Neutrophil (primary cell): ENCODE data around the gene NPLOC4.

Experiments
- H3K27ac ChIP-seq: fragments of 200-600 bp; sonication (generic); 2 replicates; pipeline ENCODE4 v1.5.1; 2016; ENCODE audit warnings: mild to moderate bottlenecking, moderate library complexity
- H3K27me3 ChIP-seq: fragments of 200-600 bp; sonication (generic); 2 replicates; pipeline ENCODE4 v1.6.0; 2016; ENCODE audit warnings: mild to moderate bottlenecking
- H3K36me3 ChIP-seq: fragments of 200-600 bp; sonication (generic); 2 replicates; pipeline ENCODE4 v1.5.1; 2017
- H3K4me1 ChIP-seq, 2 experiments: fragments of 200-600 bp in 1 of 2; sonication (generic) in 1 of 2; 1 replicate in 1 of 2; 2 replicates in 1 of 2; pipeline versions ENCODE4 v1.5.1 to v1.6.1; 2013 to 2016; ENCODE audit warnings: low read depth in 1 of 2, low read length in 1 of 2, mild to moderate bottlenecking in 1 of 2, moderate library complexity in 1 of 2; ENCODE audit not compliant: control insufficient read depth in 1 of 2, insufficient read depth in 1 of 2
- H3K4me3 ChIP-seq, 2 experiments: fragments of 200-600 bp in 1 of 2; sonication (generic) in 1 of 2; 1 replicate in 1 of 2; 2 replicates in 1 of 2; pipeline ENCODE4 v1.5.1; 2013 to 2016; ENCODE audit warnings: low read depth in 1 of 2, low read length in 1 of 2, mild to moderate bottlenecking in 1 of 2, moderate library complexity in 1 of 2
- H3K9me3 ChIP-seq: fragments of 200-600 bp; sonication (generic); 2 replicates; pipeline ENCODE4 v1.5.1; 2016
- TF ChIP-seq, protein P1 (sequence below): fragments of 200-600 bp; sonication (generic); IDR thresholded peaks from 2 replicates; pipeline ENCODE4 v1.5.1; 2016; ENCODE audit warnings: antibody characterized with exemption

Gene NPLOC4

DNA sequence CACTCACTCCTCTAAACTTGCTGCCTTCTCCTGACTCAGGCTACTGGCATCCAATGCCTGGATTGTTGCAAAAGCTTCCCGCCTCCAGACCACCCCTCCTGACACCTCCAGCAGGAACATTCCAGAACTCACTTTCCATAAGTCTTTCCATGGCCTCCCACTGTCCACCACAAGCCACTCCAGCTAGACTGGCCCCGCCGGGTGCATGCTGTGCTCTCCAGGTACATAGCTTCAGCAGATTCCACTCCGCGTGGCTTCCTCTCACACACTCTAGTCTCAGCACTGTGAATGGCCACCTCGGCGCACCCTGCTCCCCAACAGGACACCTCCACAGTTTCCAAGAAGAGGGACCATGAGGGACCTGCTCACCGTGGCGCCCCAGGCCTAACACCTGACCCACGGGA lies 58.9 kb downstream of the NPLOC4 start:
- Histone ChIP-seq H3K4me1 (peaks cover 18 to 21% of the 10 kb centered on the region in 2 experiments), H3K36me3 (peaks cover 68% of the 10 kb centered on the region), H3K9me3 (no peaks in the 10 kb centered on the region), H3K27me3 (no peaks in the 10 kb centered on the region), H3K27ac (peak overlapping the region; percentile 78), H3K4me3 (no peak overlapping the region)
- TF ChIP-seq, protein P1, sequence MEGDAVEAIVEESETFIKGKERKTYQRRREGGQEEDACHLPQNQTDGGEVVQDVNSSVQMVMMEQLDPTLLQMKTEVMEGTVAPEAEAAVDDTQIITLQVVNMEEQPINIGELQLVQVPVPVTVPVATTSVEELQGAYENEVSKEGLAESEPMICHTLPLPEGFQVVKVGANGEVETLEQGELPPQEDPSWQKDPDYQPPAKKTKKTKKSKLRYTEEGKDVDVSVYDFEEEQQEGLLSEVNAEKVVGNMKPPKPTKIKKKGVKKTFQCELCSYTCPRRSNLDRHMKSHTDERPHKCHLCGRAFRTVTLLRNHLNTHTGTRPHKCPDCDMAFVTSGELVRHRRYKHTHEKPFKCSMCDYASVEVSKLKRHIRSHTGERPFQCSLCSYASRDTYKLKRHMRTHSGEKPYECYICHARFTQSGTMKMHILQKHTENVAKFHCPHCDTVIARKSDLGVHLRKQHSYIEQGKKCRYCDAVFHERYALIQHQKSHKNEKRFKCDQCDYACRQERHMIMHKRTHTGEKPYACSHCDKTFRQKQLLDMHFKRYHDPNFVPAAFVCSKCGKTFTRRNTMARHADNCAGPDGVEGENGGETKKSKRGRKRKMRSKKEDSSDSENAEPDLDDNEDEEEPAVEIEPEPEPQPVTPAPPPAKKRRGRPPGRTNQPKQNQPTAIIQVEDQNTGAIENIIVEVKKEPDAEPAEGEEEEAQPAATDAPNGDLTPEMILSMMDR: no peak

GRCh38 chr17:81577278-81578000 lies 59.5 kb downstream of the NPLOC4 start:
- Histone ChIP-seq H3K4me1 (peaks cover 18 to 21% of the 10 kb centered on the region in 2 experiments), H3K27me3 (no peaks in the 10 kb centered on the region), H3K36me3 (peaks cover 65% of the 10 kb centered on the region), H3K27ac (peak overlapping the region; percentile 78), H3K9me3 (no peaks in the 10 kb centered on the region), H3K4me3 (peak overlapping the region in 1 of 2 experiments; percentile 12)
- TF ChIP-seq, protein P1: no peak

GRCh38 chr17:81576621-81577277 lies 60.2 kb downstream of the NPLOC4 start:
- H3K36me3 ChIP-seq: peaks cover 65% of the 10 kb centered on the region
- peak overlapping the region in 1 of 2 experiments; percentile 12 for H3K4me3 ChIP-seq
- H3K9me3 ChIP-seq: no peaks in the 10 kb centered on the region
- H3K27ac ChIP-seq: peak overlapping the region; percentile 78
- peaks cover 18 to 21% of the 10 kb centered on the region in 2 experiments for H3K4me1 ChIP-seq
- H3K27me3 ChIP-seq: no peaks in the 10 kb centered on the region
- TF ChIP-seq, protein P1: no peak

DNA sequence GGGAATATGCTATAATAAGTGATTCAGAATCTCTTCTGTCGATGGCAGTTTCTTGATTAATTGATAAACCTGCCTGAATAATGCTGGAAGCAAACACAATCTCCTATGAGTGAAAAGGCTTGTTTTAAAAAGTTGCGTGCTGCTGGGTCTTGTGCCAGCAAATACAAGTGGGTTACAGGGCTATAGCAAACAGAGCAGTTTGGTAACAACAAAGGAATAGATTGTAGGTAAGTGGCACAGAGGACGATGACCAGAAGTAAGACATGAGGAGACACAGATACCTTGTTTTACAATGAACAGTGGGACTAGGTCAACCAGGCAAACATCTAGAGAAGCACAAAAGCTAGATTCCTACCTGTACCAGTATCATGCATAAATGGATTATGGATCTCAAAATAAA lies 61.1 kb downstream of the NPLOC4 start:
- no peaks in the 10 kb centered on the region for H3K9me3 ChIP-seq
- H3K27ac ChIP-seq: no peak overlapping the region
- peaks cover 67% of the 10 kb centered on the region for H3K36me3 ChIP-seq
- no peaks in the 10 kb centered on the region for H3K27me3 ChIP-seq
- TF ChIP-seq, protein P1: no peak
- no peak overlapping the region for H3K4me3 ChIP-seq
- peaks cover 18 to 21% of the 10 kb centered on the region in 2 experiments for H3K4me1 ChIP-seq

DNA sequence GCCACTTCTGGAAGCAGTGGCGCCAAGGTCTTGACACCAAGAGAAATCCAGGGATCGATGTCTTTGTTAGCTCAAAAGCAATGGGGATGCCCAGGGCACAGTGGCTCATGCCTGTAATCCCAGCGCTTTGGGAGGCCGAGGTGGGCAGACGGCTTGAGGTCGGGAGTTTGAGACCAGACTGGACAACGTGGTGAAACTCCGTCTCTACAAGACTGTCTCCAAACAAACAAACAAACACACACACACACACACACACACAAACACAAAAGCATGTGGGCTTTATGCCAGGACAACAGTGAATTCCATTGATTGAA lies 62.3 kb downstream of the NPLOC4 start:
- Histone ChIP-seq H3K36me3 (peaks cover 67% of the 10 kb centered on the region), H3K27ac (no peak overlapping the region), H3K9me3 (no peaks in the 10 kb centered on the region), H3K27me3 (no peaks in the 10 kb centered on the region), H3K4me1 (peaks cover 18 to 21% of the 10 kb centered on the region in 2 experiments), H3K4me3 (no peak overlapping the region)
- TF ChIP-seq, protein P1: no peak
